ENCODE results near the gene ARHGEF7. TPM values are rescaled to one million over a fixed set of nuclear protein-coding genes. Genes with fewer than 3 reads are reported as not detected.

ARHGEF7 gene
- total RNA-seq, 2 donors from 2014 or later = 55.1 to 64.4 TPM

DNA sequence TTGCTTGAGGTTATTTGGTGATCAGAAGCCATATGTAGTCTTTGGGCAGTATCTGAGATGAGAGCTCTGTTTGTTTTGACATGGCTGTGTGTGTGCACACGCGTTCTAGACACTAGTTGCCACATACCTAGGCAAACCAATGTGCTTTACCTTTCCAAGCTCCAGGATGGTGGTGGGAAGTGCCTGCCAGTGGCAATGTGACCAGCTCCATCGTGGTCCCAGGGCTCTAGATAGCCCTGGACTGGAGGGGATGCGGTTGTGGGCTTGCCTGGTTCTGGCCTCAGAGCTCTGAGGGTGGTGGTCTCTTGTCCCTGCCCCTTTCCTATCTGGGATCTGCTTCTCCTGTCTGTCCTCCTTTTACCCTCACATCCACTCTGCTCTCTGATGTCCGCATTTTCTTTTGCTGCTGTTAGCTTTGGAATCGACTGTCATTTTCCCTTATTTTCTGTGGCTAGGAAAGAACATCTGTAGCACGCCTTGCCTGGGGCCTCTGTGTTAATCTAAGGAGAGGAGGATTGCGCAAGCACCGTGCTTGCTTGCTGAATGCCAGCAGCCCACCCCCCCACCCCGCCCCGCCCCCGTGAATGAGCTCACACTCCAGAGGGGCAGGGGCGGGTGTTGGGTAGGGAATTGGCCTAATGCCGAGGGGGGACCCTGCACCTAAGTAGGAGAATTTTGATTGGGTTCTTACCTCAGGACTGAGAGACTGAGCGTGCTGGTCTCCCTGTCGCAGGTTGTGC lies 89.5 kb downstream of the ARHGEF7 start:
- Mint-ChIP-seq H3K4me3 (no peak overlapping the region), H3K4me1 (ENCODE audit: low read depth) (peaks cover 67% of the 10 kb centered on the region), H3K27me3 (ENCODE audit: low read depth) (no peaks in the 10 kb centered on the region), H3K27ac (no peak overlapping the region), H3K36me3 (ENCODE audit: insufficient read depth in 2 of 2) (peaks cover 0 to 7% of the 10 kb centered on the region in 2 donors), H3K9me3 (no peaks in the 10 kb centered on the region)
- no peak for DNase-seq
- no peak for ATAC-seq (replicated peaks in 1 of 2)

DNA sequence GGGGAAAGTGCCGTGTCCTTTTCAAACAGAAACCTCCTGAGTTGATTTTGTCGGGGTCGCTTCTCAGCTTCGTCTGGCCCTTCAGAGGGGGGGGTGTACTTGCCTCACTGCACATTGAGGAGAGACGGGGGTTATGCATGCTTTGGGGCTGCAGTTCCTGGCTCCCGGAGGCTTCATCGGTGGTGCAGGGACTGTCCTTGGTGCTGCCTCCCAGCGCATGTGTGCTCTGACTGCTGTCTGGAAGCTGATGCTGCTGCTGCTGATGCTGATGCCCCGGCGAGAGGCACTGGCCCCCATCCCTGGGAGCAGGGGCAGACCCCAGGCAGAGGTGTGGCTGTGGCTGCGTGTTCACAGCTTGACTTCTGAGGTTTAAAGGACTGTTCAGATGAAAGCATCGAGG lies 91.0 kb downstream of the ARHGEF7 start:
- H3K27me3 Mint-ChIP-seq (ENCODE audit: low read depth) = no peaks in the 10 kb centered on the region
- no peak for ATAC-seq (replicated peaks in 1 of 2)
- H3K36me3 Mint-ChIP-seq (ENCODE audit: insufficient read depth in 2 of 2) = no peaks in the 10 kb centered on the region
- no peak overlapping the region for H3K27ac Mint-ChIP-seq
- no peaks in the 10 kb centered on the region for H3K9me3 Mint-ChIP-seq
- DNase-seq = no peak
- no peak overlapping the region for H3K4me3 Mint-ChIP-seq
- H3K4me1 Mint-ChIP-seq (ENCODE audit: low read depth) = peaks cover 63% of the 10 kb centered on the region

DNA sequence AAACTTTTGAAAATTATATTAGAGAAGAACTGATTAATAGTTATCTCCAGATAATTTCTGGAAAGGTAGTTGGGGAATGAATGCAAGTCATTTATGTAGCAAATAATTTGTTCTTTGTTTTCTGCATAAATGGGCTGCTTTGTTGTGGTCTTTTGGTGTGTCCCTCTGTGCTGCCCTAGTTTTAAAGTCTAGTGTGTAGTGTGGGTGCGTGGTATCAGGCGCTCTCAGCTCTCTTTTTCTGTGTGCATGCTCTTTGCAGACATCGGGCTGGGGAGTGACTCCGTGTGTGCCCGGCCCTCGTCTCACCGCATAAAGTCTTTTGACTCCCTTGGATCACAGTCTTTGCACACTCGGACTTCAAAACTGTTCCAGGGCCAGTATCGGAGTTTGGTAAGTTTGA lies 94.5 kb downstream of the ARHGEF7 start:
- peaks cover 34% of the 10 kb centered on the region for H3K4me1 Mint-ChIP-seq (ENCODE audit: low read depth)
- no peaks in the 10 kb centered on the region for H3K9me3 Mint-ChIP-seq
- no peak overlapping the region for H3K4me3 Mint-ChIP-seq
- no peak overlapping the region for H3K27ac Mint-ChIP-seq
- DNase-seq (no peak), ATAC-seq (replicated peaks in 1 of 2) (no peak)
- H3K36me3 Mint-ChIP-seq (ENCODE audit: insufficient read depth in 2 of 2) = no peaks in the 10 kb centered on the region
- H3K27me3 Mint-ChIP-seq (ENCODE audit: low read depth) = no peaks in the 10 kb centered on the region

DNA sequence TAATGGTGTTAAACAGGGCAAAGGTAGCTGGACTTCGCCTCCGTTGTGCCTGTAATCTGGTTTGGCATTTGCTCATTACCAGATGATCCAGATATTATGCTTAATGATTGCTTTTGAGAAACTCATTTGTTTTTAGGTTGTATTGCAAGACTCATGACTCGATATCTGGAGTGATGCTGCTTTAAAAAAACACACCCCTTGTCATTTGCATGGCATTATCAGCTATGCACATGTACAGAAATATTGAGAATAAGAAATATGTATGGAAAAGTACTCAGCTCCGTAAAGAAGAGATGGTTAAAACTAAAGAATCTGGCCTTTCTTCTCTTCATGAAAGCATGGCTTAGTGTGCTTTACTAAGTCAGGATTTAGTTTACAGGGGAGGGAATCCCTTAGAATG lies 95.0 kb downstream of the ARHGEF7 start:
- peaks cover 33% of the 10 kb centered on the region for H3K4me1 Mint-ChIP-seq (ENCODE audit: low read depth)
- no peak overlapping the region for H3K27ac Mint-ChIP-seq
- H3K4me3 Mint-ChIP-seq = no peak overlapping the region
- H3K36me3 Mint-ChIP-seq (ENCODE audit: insufficient read depth in 2 of 2) = no peaks in the 10 kb centered on the region
- H3K27me3 Mint-ChIP-seq (ENCODE audit: low read depth) = no peaks in the 10 kb centered on the region
- no peak for DNase-seq
- no peaks in the 10 kb centered on the region for H3K9me3 Mint-ChIP-seq
- ATAC-seq (replicated peaks in 1 of 2) = no peak

DNA sequence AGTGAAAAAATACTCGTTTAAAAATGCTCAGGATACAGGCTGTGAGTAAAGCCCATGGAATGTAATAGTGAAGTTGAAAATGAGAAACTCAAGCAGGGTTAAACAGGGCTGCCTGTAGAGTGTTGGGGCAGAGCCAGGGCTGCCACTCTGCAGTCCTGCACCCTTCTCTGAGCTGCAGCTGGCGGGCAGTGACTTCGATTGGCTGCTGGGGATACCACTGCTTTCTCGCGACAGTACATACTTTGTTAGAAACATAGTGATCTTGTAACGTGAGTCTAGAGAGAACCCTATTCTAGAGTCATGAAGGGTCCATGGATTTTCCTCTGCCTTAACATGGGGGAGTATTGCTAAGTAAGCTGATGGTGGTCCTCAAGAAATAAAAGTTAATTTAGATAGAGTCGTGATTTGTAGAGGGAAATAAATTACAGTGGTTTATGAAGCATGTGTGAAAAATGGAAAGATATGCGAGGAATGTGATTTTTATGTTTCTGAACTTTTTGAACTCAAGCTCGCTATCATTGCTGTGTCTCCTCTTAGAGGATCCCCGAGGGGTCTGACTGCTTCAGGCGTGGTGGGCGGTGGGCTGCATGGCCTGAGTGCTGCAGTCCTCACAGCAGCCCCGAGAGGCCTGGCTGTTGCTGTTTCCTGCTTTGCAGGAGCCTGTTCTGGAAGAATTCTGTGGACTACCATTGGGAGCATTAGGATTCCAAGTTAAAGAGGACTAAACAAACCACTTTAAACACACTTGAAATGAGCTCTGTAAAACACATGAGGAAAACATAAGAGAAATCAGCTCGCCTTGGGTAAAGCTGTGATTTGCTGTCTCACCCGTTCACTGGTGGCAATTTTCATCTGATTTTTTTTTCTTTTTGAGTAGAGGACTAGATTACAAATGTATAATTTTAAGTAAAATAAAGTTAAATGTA lies 95.7 kb downstream of the ARHGEF7 start:
- H3K4me3 Mint-ChIP-seq = no peak overlapping the region
- ATAC-seq (replicated peaks in 1 of 2) (no peak), DNase-seq (no peak)
- peaks cover 41% of the 10 kb centered on the region for H3K4me1 Mint-ChIP-seq (ENCODE audit: low read depth)
- H3K27ac Mint-ChIP-seq = no peak overlapping the region
- H3K9me3 Mint-ChIP-seq = no peaks in the 10 kb centered on the region
- no peaks in the 10 kb centered on the region for H3K36me3 Mint-ChIP-seq (ENCODE audit: insufficient read depth in 2 of 2)
- no peaks in the 10 kb centered on the region for H3K27me3 Mint-ChIP-seq (ENCODE audit: low read depth)

DNA sequence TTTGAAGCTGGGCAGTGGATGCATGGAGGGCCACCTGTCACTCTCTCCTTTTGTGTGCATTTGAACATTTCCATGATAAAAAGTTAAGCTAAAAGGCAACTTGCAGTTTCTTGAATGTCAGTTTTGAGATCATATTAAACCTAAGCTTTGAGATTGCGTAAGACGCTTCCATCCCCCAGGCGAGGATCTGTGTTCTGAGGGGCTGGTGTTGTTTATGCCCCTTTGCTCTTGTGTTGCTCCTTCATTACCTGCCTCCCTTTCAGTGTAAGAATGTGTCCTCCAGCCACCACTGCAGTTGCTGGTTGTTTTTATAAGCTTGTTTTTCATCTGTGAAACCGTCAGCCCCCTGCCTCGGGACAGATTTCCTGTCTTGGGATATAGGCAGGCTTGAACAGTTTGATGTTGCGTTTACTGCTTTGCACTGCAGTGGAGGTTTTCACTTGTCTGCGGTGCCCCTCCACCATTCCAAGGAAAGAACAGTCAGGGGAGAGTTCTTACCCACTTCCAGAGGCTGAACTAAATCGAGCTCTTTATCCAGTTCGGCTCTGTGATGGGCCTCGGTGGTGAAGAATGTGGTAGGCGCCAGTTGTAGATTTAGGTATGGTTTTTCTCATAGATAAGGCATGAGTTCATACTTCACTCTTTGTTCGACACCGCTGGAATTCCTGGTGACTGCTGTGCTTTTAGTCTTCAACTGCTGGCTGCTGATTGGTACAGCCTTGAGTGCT lies 96.8 kb downstream of the ARHGEF7 start:
- Mint-ChIP-seq H3K9me3 (no peaks in the 10 kb centered on the region), H3K27me3 (ENCODE audit: low read depth) (no peaks in the 10 kb centered on the region), H3K27ac (no peak overlapping the region), H3K36me3 (ENCODE audit: insufficient read depth in 2 of 2) (no peaks in the 10 kb centered on the region), H3K4me1 (ENCODE audit: low read depth) (peaks cover 45% of the 10 kb centered on the region), H3K4me3 (no peak overlapping the region)
- ATAC-seq (replicated peaks in 1 of 2) (no peak), DNase-seq (no peak)

DNA sequence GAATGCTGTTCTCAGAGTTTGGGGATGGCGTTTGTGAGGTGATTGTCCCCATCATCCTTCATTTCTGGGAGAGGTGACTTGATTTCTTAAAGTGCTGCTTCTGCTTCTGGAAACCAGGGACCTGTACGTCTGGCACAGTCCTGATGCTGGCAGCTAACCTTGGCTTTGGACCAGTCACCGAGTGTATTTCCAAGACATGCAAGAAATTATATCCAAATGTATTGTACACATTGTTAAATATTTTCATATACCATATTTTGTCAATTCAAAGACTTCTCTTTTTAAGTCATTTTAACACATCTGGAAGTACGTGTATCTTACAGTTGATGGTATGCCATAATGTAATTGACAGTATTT lies 97.4 kb downstream of the ARHGEF7 start:
- ATAC-seq (replicated peaks in 1 of 2) = no peak
- DNase-seq = no peak

DNA sequence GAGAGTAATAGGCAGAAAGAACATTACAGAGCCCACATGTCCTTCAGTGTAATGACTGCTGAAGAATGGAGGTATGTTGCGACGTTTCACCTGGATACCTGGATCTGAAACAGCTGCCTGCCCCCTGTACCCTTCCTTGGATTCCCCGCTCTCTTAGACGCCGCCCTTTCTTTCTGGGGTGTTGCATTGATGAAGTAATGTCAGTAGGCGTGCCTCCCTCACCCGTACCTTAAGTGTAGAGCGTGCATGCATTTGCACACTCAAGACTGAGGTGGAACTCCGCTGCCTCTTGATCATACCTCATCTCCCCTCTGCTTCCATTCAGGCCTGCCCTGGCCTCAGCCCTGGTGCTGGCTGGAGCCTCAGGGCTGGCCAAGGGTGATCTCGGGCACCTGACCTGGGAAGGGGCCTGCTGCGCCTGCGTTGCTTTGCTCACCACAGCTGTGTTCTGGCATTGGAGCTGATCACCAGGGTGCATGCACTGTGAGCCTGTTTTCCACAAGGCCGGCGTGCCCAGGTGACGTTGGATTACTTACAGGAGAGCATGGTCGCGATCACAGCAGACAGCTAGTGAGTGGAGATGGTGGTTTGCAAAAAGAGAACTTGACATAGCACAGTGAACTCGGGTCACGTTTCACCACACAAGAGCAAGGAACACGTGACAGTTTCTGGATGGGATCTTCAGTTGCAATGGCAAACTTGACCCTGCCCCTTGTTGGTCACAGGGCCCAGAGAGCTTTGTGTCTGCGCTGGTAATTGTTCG lies 99.0 kb downstream of the ARHGEF7 start:
- Mint-ChIP-seq H3K36me3 (ENCODE audit: insufficient read depth in 2 of 2) (no peaks in the 10 kb centered on the region), H3K27me3 (ENCODE audit: low read depth) (no peaks in the 10 kb centered on the region), H3K4me3 (no peak overlapping the region), H3K4me1 (ENCODE audit: low read depth) (peaks cover 32% of the 10 kb centered on the region), H3K9me3 (no peaks in the 10 kb centered on the region), H3K27ac (no peak overlapping the region)
- ATAC-seq (replicated peaks in 1 of 2) (no peak), DNase-seq (no peak)

More for the DNA sequence above, 97.4 kb downstream of the ARHGEF7 start:
- Mint-ChIP-seq H3K9me3 (no peaks in the 10 kb centered on the region), H3K36me3 (ENCODE audit: insufficient read depth in 2 of 2) (no peaks in the 10 kb centered on the region), H3K4me1 (ENCODE audit: low read depth) (peaks cover 45% of the 10 kb centered on the region), H3K4me3 (no peak overlapping the region), H3K27ac (no peak overlapping the region), H3K27me3 (ENCODE audit: low read depth) (no peaks in the 10 kb centered on the region)

DNA sequence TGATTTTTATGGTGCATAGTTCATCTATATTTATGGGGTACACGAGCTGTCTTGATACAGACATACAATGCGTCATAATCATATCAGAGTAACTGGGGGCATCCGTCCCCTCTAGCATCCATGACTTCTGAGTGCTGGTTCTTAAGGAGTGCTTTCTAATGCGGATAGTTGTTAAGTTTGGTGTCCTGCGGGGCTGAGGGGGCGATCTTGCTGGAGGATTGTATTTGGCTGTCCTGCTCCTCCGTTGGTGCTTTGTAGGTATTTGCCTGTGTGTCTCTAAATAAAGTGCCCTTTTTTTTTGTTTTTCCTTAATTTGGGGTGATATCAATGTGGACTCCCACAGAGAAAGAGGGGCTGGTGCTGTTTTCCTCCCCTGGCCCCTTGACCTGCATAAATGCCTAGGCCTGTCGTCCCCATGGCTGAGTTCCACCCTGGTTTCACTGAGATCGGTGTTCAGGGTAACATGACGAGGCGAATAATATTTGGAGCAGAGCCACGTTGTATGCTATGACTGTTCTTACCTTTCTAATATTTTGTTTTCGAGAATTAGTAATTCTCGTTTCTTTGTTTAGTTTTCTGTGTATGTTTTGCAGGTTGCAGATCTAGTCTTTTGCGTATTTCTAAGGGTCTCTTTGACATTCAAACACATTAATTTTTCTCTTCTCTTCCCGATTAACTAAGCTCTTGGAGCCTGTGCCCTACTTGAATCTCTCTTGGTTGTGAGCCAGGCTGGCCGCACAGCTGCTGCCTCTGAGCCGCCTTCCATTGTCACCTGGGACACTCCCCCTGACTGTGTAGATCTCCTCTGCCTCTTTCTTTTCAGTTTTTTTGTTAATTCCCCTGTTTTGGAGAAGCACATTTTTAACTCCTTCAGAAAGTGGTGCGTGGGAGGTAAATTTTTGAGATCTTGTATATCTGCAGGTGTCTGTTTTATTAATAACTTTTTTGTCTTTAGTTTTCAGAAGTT lies 100.3 kb downstream of the ARHGEF7 start:
- ATAC-seq (replicated peaks in 1 of 2) (no peak), DNase-seq (no peak)
- Mint-ChIP-seq H3K27me3 (ENCODE audit: low read depth) (no peaks in the 10 kb centered on the region), H3K36me3 (ENCODE audit: insufficient read depth in 2 of 2) (no peaks in the 10 kb centered on the region), H3K27ac (no peak overlapping the region), H3K4me3 (no peak overlapping the region), H3K9me3 (no peaks in the 10 kb centered on the region), H3K4me1 (ENCODE audit: low read depth) (peaks cover 23% of the 10 kb centered on the region)

DNA sequence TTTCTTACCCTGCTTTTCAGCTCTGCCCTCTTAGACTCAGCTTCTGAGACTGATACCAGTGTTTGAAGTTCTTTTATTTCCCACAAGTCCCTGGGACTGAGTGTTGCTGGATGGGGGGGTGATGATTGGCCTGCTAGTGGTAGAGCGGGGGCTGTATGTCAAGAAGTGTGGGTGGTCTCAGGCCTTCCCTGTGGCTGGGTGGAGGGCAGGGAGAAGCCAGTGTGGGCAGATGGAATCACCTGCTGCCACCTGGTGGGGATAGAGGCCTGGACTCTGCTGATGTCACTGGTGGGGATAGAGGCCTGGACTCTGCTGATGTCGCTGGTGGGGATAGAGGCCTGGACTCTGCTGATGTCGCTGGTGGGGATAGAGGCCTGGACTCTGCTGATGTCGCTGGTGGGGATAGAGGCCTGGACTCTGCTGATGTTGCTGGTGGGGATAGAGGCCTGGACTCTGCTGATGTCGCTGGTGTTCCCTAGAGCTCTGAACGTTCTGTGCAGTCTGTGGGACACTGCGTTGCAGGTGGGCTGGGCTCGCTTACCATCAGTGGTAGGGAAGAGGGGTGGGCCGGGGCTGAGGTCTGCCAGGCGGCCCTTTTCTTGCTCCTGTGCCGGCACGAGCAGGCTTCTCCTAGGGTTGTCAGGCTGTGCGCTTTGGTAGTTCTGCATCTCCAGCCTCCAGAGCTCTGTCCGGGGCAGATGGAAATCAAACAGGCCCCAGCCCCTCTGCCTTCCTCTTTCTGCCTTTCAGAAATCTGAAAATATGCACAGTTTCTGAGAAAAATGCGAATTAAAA lies 101.3 kb downstream of the ARHGEF7 start:
- H3K4me3 Mint-ChIP-seq = no peak overlapping the region
- ATAC-seq (replicated peaks in 1 of 2) = peak; percentile 41 to 79
- H3K4me1 Mint-ChIP-seq (ENCODE audit: low read depth) = peaks cover 20% of the 10 kb centered on the region
- no peaks in the 10 kb centered on the region for H3K9me3 Mint-ChIP-seq
- no peaks in the 10 kb centered on the region for H3K36me3 Mint-ChIP-seq (ENCODE audit: insufficient read depth in 2 of 2)
- no peak overlapping the region for H3K27ac Mint-ChIP-seq
- DNase-seq = peak; percentile 36 to 37
- no peaks in the 10 kb centered on the region for H3K27me3 Mint-ChIP-seq (ENCODE audit: low read depth)

DNA sequence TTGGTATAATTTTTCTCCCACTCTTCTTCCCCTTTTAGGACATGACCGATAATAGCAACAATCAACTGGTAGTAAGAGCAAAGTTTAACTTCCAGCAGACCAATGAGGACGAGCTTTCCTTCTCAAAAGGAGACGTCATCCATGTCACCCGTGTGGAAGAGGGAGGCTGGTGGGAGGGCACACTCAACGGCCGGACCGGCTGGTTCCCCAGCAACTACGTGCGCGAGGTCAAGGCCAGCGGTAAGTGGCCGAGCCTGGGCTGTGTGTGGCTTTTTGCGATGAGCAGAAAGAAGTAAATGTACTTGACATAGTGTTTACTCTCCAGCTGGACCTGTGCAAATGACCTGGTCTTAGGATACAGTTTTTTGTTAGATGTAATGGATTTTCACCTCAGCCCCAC lies 102.5 kb downstream of the ARHGEF7 start:
- Mint-ChIP-seq H3K36me3 (ENCODE audit: insufficient read depth in 2 of 2) (no peaks in the 10 kb centered on the region), H3K4me3 (no peak overlapping the region), H3K27me3 (ENCODE audit: low read depth) (no peaks in the 10 kb centered on the region), H3K27ac (no peak overlapping the region), H3K4me1 (ENCODE audit: low read depth) (peaks cover 22% of the 10 kb centered on the region), H3K9me3 (no peaks in the 10 kb centered on the region)
- ATAC-seq (replicated peaks in 1 of 2) = no peak
- DNase-seq = no peak
